Sigmoid colon (tissue), 4 donors: ENCODE results near the gene LTBP3.

Source experiments
- POLR2A ChIP-seq, 2 donors: fragments of 450-650 bp; IDR thresholded peaks; one replicate each; pipeline ENCODE4 v1.6.1; 2016; ENCODE audit warnings: antibody characterized with exemption in 2 of 2, mild to moderate bottlenecking in 2 of 2, moderate library complexity in 2 of 2
- POLR2AphosphoS5 ChIP-seq, 4 donors: sonication (generic); formaldehyde crosslinking; IDR thresholded peaks; one replicate each; pipeline ENCODE4 v1.6.1; 2017; ENCODE audit warnings: antibody characterized with exemption in 4 of 4
- TF ChIP-seq, protein P1 (sequence below), 4 experiments: fragments of 450-650 bp in 3 of 4; fragments of 200-600 bp in 1 of 4; IDR thresholded peaks; one replicate each; pipeline ENCODE4 v1.5.1; 2016 to 2019; ENCODE audit warnings: antibody characterized with exemption in 4 of 4, mild to moderate bottlenecking in 3 of 4, moderate library complexity in 2 of 4

DNA sequence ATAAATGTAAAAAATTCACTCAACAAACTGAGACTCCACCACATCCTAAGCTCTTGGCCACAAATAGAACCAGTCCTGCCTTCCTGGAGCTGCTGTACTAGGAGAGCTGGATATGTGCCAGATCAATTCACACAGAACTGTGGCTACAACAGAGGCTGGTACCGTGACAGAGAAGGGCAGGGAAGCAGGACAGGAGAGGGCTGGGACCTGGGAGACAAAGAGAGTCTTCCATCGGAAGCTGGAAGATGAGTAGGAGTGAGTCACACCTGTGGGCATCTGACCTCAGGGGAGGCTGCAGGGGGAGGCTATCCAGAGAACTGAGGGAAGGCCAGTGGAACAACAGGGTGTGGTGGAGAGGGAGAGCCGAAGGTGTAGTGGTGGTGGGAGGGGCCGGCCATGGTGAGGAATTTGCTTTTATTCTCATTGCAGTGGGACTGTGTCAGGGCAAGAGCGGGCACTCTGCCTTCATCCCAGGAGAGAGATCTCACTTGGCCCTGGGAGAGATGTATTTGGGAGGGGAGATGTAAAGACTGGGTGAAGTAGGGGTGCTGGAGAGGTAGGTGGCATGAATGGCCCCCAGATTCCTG lies 1.9 kb upstream of the LTBP3 start:
- TF ChIP-seq, protein P1, sequence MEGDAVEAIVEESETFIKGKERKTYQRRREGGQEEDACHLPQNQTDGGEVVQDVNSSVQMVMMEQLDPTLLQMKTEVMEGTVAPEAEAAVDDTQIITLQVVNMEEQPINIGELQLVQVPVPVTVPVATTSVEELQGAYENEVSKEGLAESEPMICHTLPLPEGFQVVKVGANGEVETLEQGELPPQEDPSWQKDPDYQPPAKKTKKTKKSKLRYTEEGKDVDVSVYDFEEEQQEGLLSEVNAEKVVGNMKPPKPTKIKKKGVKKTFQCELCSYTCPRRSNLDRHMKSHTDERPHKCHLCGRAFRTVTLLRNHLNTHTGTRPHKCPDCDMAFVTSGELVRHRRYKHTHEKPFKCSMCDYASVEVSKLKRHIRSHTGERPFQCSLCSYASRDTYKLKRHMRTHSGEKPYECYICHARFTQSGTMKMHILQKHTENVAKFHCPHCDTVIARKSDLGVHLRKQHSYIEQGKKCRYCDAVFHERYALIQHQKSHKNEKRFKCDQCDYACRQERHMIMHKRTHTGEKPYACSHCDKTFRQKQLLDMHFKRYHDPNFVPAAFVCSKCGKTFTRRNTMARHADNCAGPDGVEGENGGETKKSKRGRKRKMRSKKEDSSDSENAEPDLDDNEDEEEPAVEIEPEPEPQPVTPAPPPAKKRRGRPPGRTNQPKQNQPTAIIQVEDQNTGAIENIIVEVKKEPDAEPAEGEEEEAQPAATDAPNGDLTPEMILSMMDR (IDR thresholded peaks at IDR 0.05), result no peak
- TF ChIP-seq POLR2AphosphoS5 (IDR thresholded peaks at IDR 0.05) (no peak), POLR2A (IDR thresholded peaks at IDR 0.05) (no peak)
